ENCODE results near the gene MICU1.
A peak's percentile ranks its signal among the peaks of the same experiment; 100 is the strongest.

MICU1 gene

GRCh38 chr10:72328045-72328828 is 297.6 kb downstream of the MICU1 start:
- intact Hi-C loops (cut with DNase I) = loop anchor here (5.0 kb wide), 1 partner anchor 51 kb away; no protein-coding TSS in a partner anchor
- DNase-seq = peak in 41 of 42 donors; percentile 67 to 92 (median 80)

GRCh38 chr10:72326665-72327603 is 298.9 kb downstream of the MICU1 start:
- peak in 1 of 42 donors; percentile 47 for DNase-seq
- intact Hi-C loops (cut with DNase I) = loop anchor here (5.0 kb wide), 1 partner anchor 50 kb away; no protein-coding TSS in a partner anchor

GRCh38 chr10:72325243-72326175 is 300.4 kb downstream of the MICU1 start:
- intact Hi-C loops (cut with DNase I) = loop anchor here (5.0 kb wide), 1 partner anchor 48 kb away; no protein-coding TSS in a partner anchor
- peak; percentile 56 to 91 (median 82) for DNase-seq

- DNase-seq = no peak
- intact Hi-C loops (cut with DNase I) = no loop called here
These were observed 302.1 kb downstream of the MICU1 start for GRCh38 chr10:72323771-72324191.

GRCh38 chr10:72323108-72323749 is 302.6 kb downstream of the MICU1 start:
- intact Hi-C loops (cut with DNase I) = no loop called here
- DNase-seq = no peak

GRCh38 chr10:72322280-72323058 is 303.4 kb downstream of the MICU1 start:
- DNase-seq = no peak
- intact Hi-C loops (cut with DNase I) = no loop called here

- intact Hi-C loops (cut with DNase I) = no loop called here
- DNase-seq = no peak
These were observed 303.9 kb downstream of the MICU1 start for GRCh38 chr10:72322030-72322279.

- intact Hi-C loops (cut with DNase I) = no loop called here
These were observed 304.4 kb downstream of the MICU1 start for GRCh38 chr10:72321248-72322029.

GRCh38 chr10:72320676-72321247 is 305.1 kb downstream of the MICU1 start:
- intact Hi-C loops (cut with DNase I) = no loop called here
- DNase-seq = peak in 17 of 42 donors; percentile 47 to 84 (median 62)

More at GRCh38 chr10:72321248-72322029, 304.4 kb downstream of the MICU1 start:
- DNase-seq = no peak

GRCh38 chr10:72319416-72320254 is 306.2 kb downstream of the MICU1 start:
- peak; percentile 77 to 94 (median 89) for DNase-seq
- intact Hi-C loops (cut with DNase I) = no loop called here

GRCh38 chr10:72318418-72319262 is 307.2 kb downstream of the MICU1 start:
- no peak for DNase-seq
- intact Hi-C loops (cut with DNase I) = no loop called here

Measured in head of caudate nucleus (tissue), 42 donors.